HCT116 (cell line): ENCODE data around the gene CFAP45.

Experiments used
- EZH2phosphoT487 ChIP-seq: fragments of 200-600 bp; IDR thresholded peaks from 2 replicates; pipeline ENCODE4 v1.6.1; 2018; ENCODE audit warnings: antibody characterized with exemption, borderline replicate concordance
- POLR2A ChIP-seq: IDR thresholded peaks from 2 replicates; pipeline ENCODE4 v1.7.0; 2011; ENCODE audit warnings: borderline replicate concordance; ENCODE audit not compliant: insufficient read depth, insufficient read length; ENCODE audit errors: extremely low read depth
- SP1 ChIP-seq: IDR thresholded peaks from 2 replicates; pipeline ENCODE4 v1.6.1; 2012; ENCODE audit warnings: low read depth
- TCF7L2 ChIP-seq: IDR thresholded peaks from 2 replicates; pipeline ENCODE4 v1.7.0; 2011; ENCODE audit warnings: borderline replicate concordance, inconsistent platforms; ENCODE audit not compliant: insufficient read depth, insufficient read length; ENCODE audit errors: extremely low read depth
- YY1 ChIP-seq: IDR thresholded peaks from 2 replicates; pipeline ENCODE4 v1.6.1; 2011; ENCODE audit warnings: low read length, low read depth, moderate library complexity, mild to moderate bottlenecking; ENCODE audit not compliant: insufficient replicate concordance; ENCODE audit errors: extremely low read depth
- ZNF274 ChIP-seq: fragments of 200-500 bp; sonication (Bioruptor generic); IDR thresholded peaks from 2 replicates; pipeline ENCODE4 v1.6.1; 2014; ENCODE audit warnings: mild to moderate bottlenecking, low read depth, low read length, inconsistent platforms
- TF ChIP-seq, protein P1 (sequence below): IDR thresholded peaks from 2 replicates; pipeline ENCODE4 v1.6.1; 2012; ENCODE audit warnings: low read depth
- TF ChIP-seq, protein P2 (sequence below), 3 experiments: fragments of 200-600 bp in 1 of 3; sonication (generic) in 1 of 3; IDR thresholded peaks in 2 of 3; conservative IDR thresholded peaks in 1 of 3; 2 replicates each; pipeline ENCODE4 v1.5.1; 2012 to 2017; ENCODE audit warnings: low read depth in 2 of 3, low read length in 2 of 3, antibody characterized with exemption in 1 of 3, borderline replicate concordance in 1 of 3, control low read depth in 1 of 3, mild to moderate bottlenecking in 1 of 3, mixed read lengths in 1 of 3, mixed run types in 1 of 3, moderate library complexity in 1 of 3; ENCODE audit not compliant: insufficient read depth in 1 of 3

DNA sequence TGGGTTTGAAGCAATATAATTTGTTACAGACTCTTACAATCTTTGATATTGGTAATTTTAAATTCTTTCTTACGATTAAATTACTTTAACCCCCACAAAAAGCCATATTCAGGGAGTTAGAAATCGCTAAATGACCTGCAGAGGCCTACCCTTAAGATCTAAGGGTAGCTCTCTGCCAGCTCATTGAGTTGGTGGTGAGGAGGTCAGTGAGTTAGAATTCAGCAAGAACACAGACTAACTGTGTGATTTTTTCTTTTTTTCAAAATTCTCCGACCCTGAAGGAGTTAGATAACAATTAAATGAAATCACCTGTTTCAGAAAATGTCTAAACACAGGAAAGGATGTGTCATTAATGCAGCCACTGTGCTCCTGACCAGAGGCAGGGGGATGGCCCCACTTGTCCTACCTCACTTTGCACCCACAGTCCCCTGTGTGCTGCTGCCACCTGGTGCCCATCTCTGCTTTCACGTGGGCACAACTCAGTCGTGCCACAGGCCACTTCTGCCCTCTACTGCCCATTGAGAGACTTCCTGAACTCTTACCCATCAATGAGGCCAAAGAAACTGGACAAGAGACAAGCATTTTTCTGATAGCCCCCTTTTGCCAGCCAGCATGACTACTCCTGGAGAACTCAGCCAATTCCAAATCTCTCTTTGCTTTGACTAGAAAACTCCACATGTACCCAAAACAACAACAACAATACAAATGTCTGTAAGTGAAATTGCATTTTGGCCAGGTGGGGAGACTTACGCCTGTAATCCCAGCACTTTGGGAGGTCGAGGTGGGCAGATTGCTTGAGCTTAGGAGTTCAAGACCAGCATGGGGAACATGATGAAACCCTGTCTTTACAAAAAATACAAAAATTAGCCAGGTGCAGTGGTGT lies 8.4 kb downstream of the CFAP45 start:
- TF ChIP-seq, protein P1, sequence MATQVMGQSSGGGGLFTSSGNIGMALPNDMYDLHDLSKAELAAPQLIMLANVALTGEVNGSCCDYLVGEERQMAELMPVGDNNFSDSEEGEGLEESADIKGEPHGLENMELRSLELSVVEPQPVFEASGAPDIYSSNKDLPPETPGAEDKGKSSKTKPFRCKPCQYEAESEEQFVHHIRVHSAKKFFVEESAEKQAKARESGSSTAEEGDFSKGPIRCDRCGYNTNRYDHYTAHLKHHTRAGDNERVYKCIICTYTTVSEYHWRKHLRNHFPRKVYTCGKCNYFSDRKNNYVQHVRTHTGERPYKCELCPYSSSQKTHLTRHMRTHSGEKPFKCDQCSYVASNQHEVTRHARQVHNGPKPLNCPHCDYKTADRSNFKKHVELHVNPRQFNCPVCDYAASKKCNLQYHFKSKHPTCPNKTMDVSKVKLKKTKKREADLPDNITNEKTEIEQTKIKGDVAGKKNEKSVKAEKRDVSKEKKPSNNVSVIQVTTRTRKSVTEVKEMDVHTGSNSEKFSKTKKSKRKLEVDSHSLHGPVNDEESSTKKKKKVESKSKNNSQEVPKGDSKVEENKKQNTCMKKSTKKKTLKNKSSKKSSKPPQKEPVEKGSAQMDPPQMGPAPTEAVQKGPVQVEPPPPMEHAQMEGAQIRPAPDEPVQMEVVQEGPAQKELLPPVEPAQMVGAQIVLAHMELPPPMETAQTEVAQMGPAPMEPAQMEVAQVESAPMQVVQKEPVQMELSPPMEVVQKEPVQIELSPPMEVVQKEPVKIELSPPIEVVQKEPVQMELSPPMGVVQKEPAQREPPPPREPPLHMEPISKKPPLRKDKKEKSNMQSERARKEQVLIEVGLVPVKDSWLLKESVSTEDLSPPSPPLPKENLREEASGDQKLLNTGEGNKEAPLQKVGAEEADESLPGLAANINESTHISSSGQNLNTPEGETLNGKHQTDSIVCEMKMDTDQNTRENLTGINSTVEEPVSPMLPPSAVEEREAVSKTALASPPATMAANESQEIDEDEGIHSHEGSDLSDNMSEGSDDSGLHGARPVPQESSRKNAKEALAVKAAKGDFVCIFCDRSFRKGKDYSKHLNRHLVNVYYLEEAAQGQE, result no peak
- TF ChIP-seq, protein P2, sequence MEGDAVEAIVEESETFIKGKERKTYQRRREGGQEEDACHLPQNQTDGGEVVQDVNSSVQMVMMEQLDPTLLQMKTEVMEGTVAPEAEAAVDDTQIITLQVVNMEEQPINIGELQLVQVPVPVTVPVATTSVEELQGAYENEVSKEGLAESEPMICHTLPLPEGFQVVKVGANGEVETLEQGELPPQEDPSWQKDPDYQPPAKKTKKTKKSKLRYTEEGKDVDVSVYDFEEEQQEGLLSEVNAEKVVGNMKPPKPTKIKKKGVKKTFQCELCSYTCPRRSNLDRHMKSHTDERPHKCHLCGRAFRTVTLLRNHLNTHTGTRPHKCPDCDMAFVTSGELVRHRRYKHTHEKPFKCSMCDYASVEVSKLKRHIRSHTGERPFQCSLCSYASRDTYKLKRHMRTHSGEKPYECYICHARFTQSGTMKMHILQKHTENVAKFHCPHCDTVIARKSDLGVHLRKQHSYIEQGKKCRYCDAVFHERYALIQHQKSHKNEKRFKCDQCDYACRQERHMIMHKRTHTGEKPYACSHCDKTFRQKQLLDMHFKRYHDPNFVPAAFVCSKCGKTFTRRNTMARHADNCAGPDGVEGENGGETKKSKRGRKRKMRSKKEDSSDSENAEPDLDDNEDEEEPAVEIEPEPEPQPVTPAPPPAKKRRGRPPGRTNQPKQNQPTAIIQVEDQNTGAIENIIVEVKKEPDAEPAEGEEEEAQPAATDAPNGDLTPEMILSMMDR (IDR thresholded peaks at IDR 0.05 in 2 of 3, conservative IDR thresholded peaks at IDR 0.05 in 1 of 3; ENCODE audit: borderline replicate concordance in 1 of 3, insufficient read depth in 1 of 3, low read depth in 2 of 3, low read length in 2 of 3), result peak; percentile 99 to 100 (median 100)
- TF ChIP-seq SP1 (no peak), POLR2A (no peak), ZNF274 (no peak), TCF7L2 (no peak), YY1 (peak; percentile 71), EZH2phosphoT487 (no peak)
